Transverse colon (tissue), 4 donors: ENCODE measurements around the gene LDLRAD4. TPM values are rescaled to one million over a fixed set of nuclear protein-coding genes. Genes with fewer than 3 reads are reported as not detected.

Source experiments
- DNase-seq: peaks from one replicate; pipeline ENCODE4 v3.0.0-alpha.2; 2019
- H3K27ac ChIP-seq, 4 donors: fragments of 200-600 bp; sonication (generic); 2 replicates each; pipeline ENCODE4 v1.5.1; 2016 to 2018; ENCODE audit warnings: inconsistent platforms in 4 of 4
- H3K27me3 ChIP-seq: fragments of 200-600 bp; sonication (generic); 2 replicates; pipeline ENCODE4 v1.5.1; 2017; ENCODE audit warnings: inconsistent platforms
- H3K36me3 ChIP-seq, 4 donors: fragments of 200-600 bp; sonication (generic); 2 replicates each; pipeline ENCODE4 v1.5.1; 2017 to 2019; ENCODE audit warnings: inconsistent platforms in 4 of 4
- H3K4me1 ChIP-seq, 4 donors: fragments of 200-600 bp; sonication (generic); 2 replicates each; pipeline ENCODE4 v1.5.1; 2017 to 2020; ENCODE audit warnings: inconsistent platforms in 4 of 4
- H3K4me3 ChIP-seq, 4 donors: fragments of 200-600 bp; sonication (generic); 1 replicate in 1 of 4; 2 replicates in 3 of 4; pipeline versions ENCODE4 v1.5.1 to v1.6.1; 2017 to 2019; ENCODE audit warnings: inconsistent platforms in 4 of 4
- H3K9me3 ChIP-seq, 2 donors: fragments of 200-600 bp; sonication (generic); 2 replicates each; pipeline ENCODE4 v1.5.1; 2017 to 2019; ENCODE audit warnings: inconsistent platforms in 2 of 2
- EP300 ChIP-seq: sonication (generic); formaldehyde crosslinking; IDR thresholded peaks from one replicate; pipeline ENCODE4 v1.6.1; 2017; ENCODE audit warnings: antibody characterized with exemption, low read depth
- POLR2A ChIP-seq: fragments of 450-650 bp; IDR thresholded peaks from one replicate; pipeline ENCODE4 v1.6.1; 2016; ENCODE audit warnings: antibody characterized with exemption, mild to moderate bottlenecking, moderate library complexity
- POLR2AphosphoS5 ChIP-seq, 3 donors: sonication (generic); formaldehyde crosslinking; IDR thresholded peaks; one replicate each; pipeline ENCODE4 v1.6.1; 2016; ENCODE audit warnings: antibody characterized with exemption in 3 of 3
- WGBS, 2 donors: methylation state at CpG; one replicate each; pipeline ENCODE4 v1.1.5; 2018; ENCODE audit warnings: low coverage in 1 of 2; 5-methylcytosine and 5-hydroxymethylcytosine counted together
- in situ Hi-C, 4 donors: fragments of 200-750 bp; cut with MboI; loops; one replicate each; pipeline versions ENCODE4 v1.15.0 to v1.15.1; 2017; ENCODE audit warnings: low sequenced_read_pairs in 3 of 4, low pct_ligation_motif_present in 1 of 4, low pct_unique_long_range_greater_than_20kb in 1 of 4
- intact Hi-C: fragments of 100-400 bp; cut with DNase I; formaldehyde crosslinking; loops from one replicate; pipeline ENCODE4 v1.15.1; 2023; ENCODE audit warnings: low total_unique reads
- total RNA-seq, 4 donors: library from RNA; depleted of rRNA; stranded (reverse); fragments of >200 nt; gene quantifications; one replicate each; pipeline ENCODE4 v1.1.0, GENCODE V29; 2016
- TF ChIP-seq, protein P1 (sequence below), 5 experiments: fragments of 200-600 bp in 3 of 5; fragments of 450-650 bp in 2 of 5; sonication (generic) in 3 of 5; IDR thresholded peaks; 1 replicate in 2 of 5; 2 replicates in 3 of 5; pipeline ENCODE4 v1.5.1; 2016 to 2017; ENCODE audit warnings: antibody characterized with exemption in 5 of 5, inconsistent platforms in 3 of 5, mild to moderate bottlenecking in 2 of 5, moderate library complexity in 1 of 5

The LDLRAD4 gene
- total RNA-seq, 4 donors from 2014 or later: 34.8 to 277 (median 60.6) TPM

DNA sequence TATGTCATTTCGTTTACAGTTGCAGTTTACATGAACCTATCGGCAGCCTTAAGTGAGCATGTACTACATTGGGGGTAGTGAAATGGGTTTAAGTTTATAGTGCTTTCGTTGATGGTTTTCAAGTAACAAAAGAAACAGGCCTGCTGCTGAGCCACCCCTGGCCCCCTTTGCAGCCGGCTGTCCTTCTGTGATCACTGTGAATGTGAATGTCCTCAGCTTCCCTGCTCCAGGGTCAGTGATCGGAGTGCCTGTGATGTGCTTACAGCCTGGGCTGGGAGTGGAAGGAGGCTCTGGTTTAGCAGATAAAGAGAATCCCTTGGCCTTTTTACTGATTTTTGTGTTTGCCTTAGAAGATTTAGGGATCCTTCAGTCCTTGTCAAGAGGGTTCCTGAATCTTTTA, 353.6 kb downstream of the LDLRAD4 start:
- Histone ChIP-seq H3K9me3 (no peaks in the 10 kb centered on the region), H3K27me3 (no peaks in the 10 kb centered on the region), H3K27ac (no peak overlapping the region), H3K36me3 (no peaks in the 10 kb centered on the region), H3K4me3 (no peak overlapping the region), H3K4me1 (peaks cover 2 to 11% (median 5%) of the 10 kb centered on the region in 4 donors)
- intact Hi-C loops: no loop called here
- WGBS, 2 donors: 94 to 95% methylated on average over 5 of the region's 5 CpGs
- no peak for DNase-seq
- in situ Hi-C loops: no loop called here
- TF ChIP-seq, protein P1, sequence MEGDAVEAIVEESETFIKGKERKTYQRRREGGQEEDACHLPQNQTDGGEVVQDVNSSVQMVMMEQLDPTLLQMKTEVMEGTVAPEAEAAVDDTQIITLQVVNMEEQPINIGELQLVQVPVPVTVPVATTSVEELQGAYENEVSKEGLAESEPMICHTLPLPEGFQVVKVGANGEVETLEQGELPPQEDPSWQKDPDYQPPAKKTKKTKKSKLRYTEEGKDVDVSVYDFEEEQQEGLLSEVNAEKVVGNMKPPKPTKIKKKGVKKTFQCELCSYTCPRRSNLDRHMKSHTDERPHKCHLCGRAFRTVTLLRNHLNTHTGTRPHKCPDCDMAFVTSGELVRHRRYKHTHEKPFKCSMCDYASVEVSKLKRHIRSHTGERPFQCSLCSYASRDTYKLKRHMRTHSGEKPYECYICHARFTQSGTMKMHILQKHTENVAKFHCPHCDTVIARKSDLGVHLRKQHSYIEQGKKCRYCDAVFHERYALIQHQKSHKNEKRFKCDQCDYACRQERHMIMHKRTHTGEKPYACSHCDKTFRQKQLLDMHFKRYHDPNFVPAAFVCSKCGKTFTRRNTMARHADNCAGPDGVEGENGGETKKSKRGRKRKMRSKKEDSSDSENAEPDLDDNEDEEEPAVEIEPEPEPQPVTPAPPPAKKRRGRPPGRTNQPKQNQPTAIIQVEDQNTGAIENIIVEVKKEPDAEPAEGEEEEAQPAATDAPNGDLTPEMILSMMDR (IDR thresholded peaks at IDR 0.05): no peak
- no peak for TF ChIP-seq POLR2AphosphoS5 (IDR thresholded peaks at IDR 0.05)
- TF ChIP-seq EP300: no peak
- TF ChIP-seq POLR2A: no peak

GRCh38 chr18:13572721-13573120, 354.2 kb downstream of the LDLRAD4 start:
- Histone ChIP-seq H3K36me3 (no peaks in the 10 kb centered on the region), H3K4me1 (peaks cover 0 to 13% (median 4%) of the 10 kb centered on the region in 4 donors), H3K9me3 (no peaks in the 10 kb centered on the region), H3K27ac (no peak overlapping the region), H3K4me3 (no peak overlapping the region), H3K27me3 (no peaks in the 10 kb centered on the region)
- TF ChIP-seq, protein P1 (IDR thresholded peaks at IDR 0.05): no peak
- no peak for TF ChIP-seq POLR2AphosphoS5 (IDR thresholded peaks at IDR 0.05)
- no peak for TF ChIP-seq EP300
- no peak for TF ChIP-seq POLR2A
- no peak for DNase-seq
- intact Hi-C loops: no loop called here
- WGBS, 2 donors: 93 to 100% methylated on average over 1 to 7 of the region's 7 CpGs
- in situ Hi-C loops: no loop called here

- Histone ChIP-seq H3K4me3 (no peak overlapping the region), H3K27me3 (no peaks in the 10 kb centered on the region), H3K27ac (no peak overlapping the region), H3K36me3 (no peaks in the 10 kb centered on the region), H3K9me3 (no peaks in the 10 kb centered on the region), H3K4me1 (peaks cover 0 to 13% (median 4%) of the 10 kb centered on the region in 4 donors)
- intact Hi-C loops (no loop called here), in situ Hi-C loops (no loop called here)
- no peak for TF ChIP-seq EP300
- TF ChIP-seq POLR2AphosphoS5 (IDR thresholded peaks at IDR 0.05): no peak
- TF ChIP-seq, protein P1 (IDR thresholded peaks at IDR 0.05): no peak
- TF ChIP-seq POLR2A: no peak
- no peak for DNase-seq
- 97% methylated on average over 7 of the region's 7 CpGs; no CpG with 5 or more reads in 1 of the 2 donors for WGBS, 2 donors
Observed at GRCh38 chr18:13573750-13574149, 355.2 kb downstream of the LDLRAD4 start.

DNA sequence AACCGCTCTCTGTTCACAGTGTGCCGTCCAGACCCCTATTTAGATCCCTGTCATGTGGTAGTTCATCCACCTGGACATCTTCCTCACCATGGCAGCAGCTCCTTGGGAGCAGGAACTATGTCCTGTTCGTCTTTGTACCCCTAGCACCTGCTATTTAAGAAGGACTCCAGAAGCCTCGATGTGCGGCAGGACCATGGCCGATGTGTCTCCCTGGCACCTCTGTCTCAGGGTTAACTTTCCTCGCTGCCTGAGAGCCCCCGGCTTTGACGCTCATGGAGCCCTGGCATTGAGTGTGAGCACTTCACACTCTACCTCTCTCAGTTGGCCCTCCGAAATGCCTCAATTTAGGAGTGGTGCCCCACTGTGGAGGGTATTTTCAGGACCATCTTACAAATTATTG, 355.8 kb downstream of the LDLRAD4 start:
- Histone ChIP-seq H3K27me3 (no peaks in the 10 kb centered on the region), H3K27ac (no peak overlapping the region), H3K9me3 (no peaks in the 10 kb centered on the region), H3K36me3 (no peaks in the 10 kb centered on the region), H3K4me1 (peaks cover 0 to 13% (median 4%) of the 10 kb centered on the region in 4 donors), H3K4me3 (no peak overlapping the region)
- intact Hi-C loops (no loop called here), in situ Hi-C loops (no loop called here)
- no peak for TF ChIP-seq POLR2AphosphoS5 (IDR thresholded peaks at IDR 0.05)
- TF ChIP-seq, protein P1 (IDR thresholded peaks at IDR 0.05): no peak
- TF ChIP-seq EP300: no peak
- TF ChIP-seq POLR2A: no peak
- WGBS, 2 donors: 96 to 98% methylated on average over 6 to 10 of the region's 10 CpGs
- no peak for DNase-seq
